B cell (primary cell): ENCODE data around the gene CLCNKA.

ENCODE experiments used
- EZH2 ChIP-seq: IDR thresholded peaks from 2 replicates; pipeline ENCODE4 v1.6.1; 2012; ENCODE audit warnings: borderline replicate concordance, low read depth, mild to moderate bottlenecking, moderate library complexity, low read length; ENCODE audit not compliant: insufficient read depth, poor library complexity, severe bottlenecking
- TF ChIP-seq, protein P1 (sequence below): fragments of 200-600 bp; IDR thresholded peaks from one replicate; pipeline ENCODE4 v1.8.0; 2022; ENCODE audit warnings: antibody characterized with exemption, mild to moderate bottlenecking

DNA sequence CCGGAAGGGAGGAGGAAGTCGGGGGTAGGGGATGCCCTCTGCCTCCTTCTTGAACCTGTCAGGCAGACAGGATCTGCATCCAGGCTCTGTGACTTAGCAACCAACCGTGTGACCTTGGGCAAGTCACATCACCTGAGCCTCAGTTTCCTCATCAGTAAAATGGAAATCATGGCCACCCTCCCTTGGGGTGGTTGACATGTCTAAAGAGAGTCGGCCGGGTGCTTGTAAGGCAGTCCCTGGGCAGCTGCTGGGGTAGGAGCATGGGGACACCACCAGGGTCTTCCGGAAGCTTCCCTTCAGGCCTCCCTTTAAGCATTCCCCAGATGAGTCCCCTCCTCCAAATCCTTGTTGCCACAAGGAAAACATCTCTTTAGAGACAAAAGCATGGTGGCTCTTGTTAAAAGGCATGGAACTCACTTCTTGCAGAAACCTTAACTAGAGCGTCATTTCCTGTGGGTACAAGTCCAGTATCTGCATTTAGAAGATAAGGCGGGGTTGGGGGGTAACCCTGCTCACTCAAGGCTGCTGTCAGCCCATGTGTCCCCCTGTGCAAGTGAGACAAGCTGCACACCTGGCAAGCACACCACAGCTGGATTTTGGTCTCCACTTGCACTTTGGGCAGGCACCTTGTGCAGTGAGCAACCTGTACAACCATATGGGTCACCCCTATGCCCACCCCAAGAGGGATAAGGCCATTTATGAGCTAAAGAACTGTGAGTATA is 32.1 kb downstream of the CLCNKA start:
- TF ChIP-seq, protein P1, sequence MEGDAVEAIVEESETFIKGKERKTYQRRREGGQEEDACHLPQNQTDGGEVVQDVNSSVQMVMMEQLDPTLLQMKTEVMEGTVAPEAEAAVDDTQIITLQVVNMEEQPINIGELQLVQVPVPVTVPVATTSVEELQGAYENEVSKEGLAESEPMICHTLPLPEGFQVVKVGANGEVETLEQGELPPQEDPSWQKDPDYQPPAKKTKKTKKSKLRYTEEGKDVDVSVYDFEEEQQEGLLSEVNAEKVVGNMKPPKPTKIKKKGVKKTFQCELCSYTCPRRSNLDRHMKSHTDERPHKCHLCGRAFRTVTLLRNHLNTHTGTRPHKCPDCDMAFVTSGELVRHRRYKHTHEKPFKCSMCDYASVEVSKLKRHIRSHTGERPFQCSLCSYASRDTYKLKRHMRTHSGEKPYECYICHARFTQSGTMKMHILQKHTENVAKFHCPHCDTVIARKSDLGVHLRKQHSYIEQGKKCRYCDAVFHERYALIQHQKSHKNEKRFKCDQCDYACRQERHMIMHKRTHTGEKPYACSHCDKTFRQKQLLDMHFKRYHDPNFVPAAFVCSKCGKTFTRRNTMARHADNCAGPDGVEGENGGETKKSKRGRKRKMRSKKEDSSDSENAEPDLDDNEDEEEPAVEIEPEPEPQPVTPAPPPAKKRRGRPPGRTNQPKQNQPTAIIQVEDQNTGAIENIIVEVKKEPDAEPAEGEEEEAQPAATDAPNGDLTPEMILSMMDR = no peak
- no peak for TF ChIP-seq EZH2
